Panc1 (cell line): Measurements from ENCODE around the gene SVIL. TPM values are rescaled to one million over a fixed set of nuclear protein-coding genes. Genes with fewer than 3 reads are reported as not detected.

Experiments
- ATAC-seq: fragments of 200-7000 bp; cut with Tn5 transposase; 2 replicates; pipeline ENCODE4 v1.9.1; 2020; ENCODE audit warnings: mild to moderate bottlenecking, moderate library complexity
- BruUV-seq: library from RNA; stranded (reverse); fragments of 400-500 nt; replicated peaks from 2 replicates; lab custom pipeline; 2021; lab: Mats Ljungman, UMichigan
- CTCF ChIA-PET: fragments of 300-600 bp; sonication (Branson Sonifier 250); formaldehyde crosslinking; loops from one replicate; lab custom pipeline; 2022; ENCODE audit warnings: antibody characterized with exemption; lab: Charles Lee
- POLR2A ChIA-PET: fragments of 300-600 bp; sonication (Branson Sonifier 250); formaldehyde crosslinking; loops from one replicate; lab custom pipeline; 2022; ENCODE audit warnings: antibody characterized with exemption; lab: Charles Lee
- DNase-seq: peaks from one replicate; pipeline ENCODE4 v3.0.0-alpha.2; 2010; ENCODE audit warnings: low read depth, low spot score
- H3K27ac ChIP-seq: 2 replicates; pipeline ENCODE4 v1.5.1; 2011; ENCODE audit warnings: mild to moderate bottlenecking, low read length, inconsistent platforms
- H3K27me3 ChIP-seq: fragments of 200-500 bp; sonication (Bioruptor generic); 2 replicates; pipeline ENCODE4 v1.6.0; 2014; ENCODE audit warnings: low read length, inconsistent platforms; ENCODE audit not compliant: control insufficient read depth, insufficient read depth
- H3K36me3 ChIP-seq: fragments of 200-500 bp; sonication (Bioruptor generic); 2 replicates; pipeline ENCODE4 v1.5.1; 2014; ENCODE audit warnings: inconsistent platforms, mild to moderate bottlenecking, low read length, moderate library complexity; ENCODE audit not compliant: control insufficient read depth, insufficient read depth
- H3K4me1 ChIP-seq: 2 replicates; pipeline ENCODE4 v1.5.1; 2011; ENCODE audit warnings: inconsistent platforms, mild to moderate bottlenecking, low read length, moderate library complexity; ENCODE audit not compliant: control insufficient read depth, insufficient read depth
- H3K4me3 ChIP-seq, 2 experiments: 2 replicates each; pipeline ENCODE4 v1.5.1; 2011 to 2012; ENCODE audit warnings: low read depth in 2 of 2, low read length in 2 of 2, mild to moderate bottlenecking in 2 of 2, inconsistent platforms in 1 of 2, moderate library complexity in 1 of 2
- H3K9me3 ChIP-seq: fragments of 200-500 bp; sonication (Bioruptor generic); 2 replicates; pipeline ENCODE4 v1.5.1; 2014; ENCODE audit warnings: low read depth, mild to moderate bottlenecking, inconsistent platforms, low read length, moderate library complexity; ENCODE audit not compliant: control insufficient read depth, insufficient read depth
- POLR2AphosphoS5 ChIP-seq: IDR thresholded peaks from 2 replicates; pipeline ENCODE4 v1.6.1; 2012; ENCODE audit warnings: mild to moderate bottlenecking, low read depth, low read length, moderate library complexity
- SIN3A ChIP-seq: IDR thresholded peaks from 2 replicates; pipeline ENCODE4 v1.6.1; 2012; ENCODE audit warnings: low read depth, mild to moderate bottlenecking, low read length, moderate library complexity, borderline replicate concordance; ENCODE audit not compliant: insufficient read depth
- TCF7L2 ChIP-seq: IDR thresholded peaks from 2 replicates; pipeline ENCODE4 v1.6.1; 2011; ENCODE audit warnings: mild to moderate bottlenecking, low read depth, low read length, inconsistent platforms
- in situ Hi-C: cut with HindIII; loops from 2 replicates; pipeline ENCODE4 v1.10.0; 2016; ENCODE audit warnings: low sequenced_read_pairs, low pct_unique_long_range_greater_than_20kb
- intact Hi-C: fragments of 100-400 bp; cut with micrococcal nuclease; formaldehyde crosslinking; loops from one replicate; pipeline ENCODE4 v1.10.0; 2022; ENCODE audit not compliant: unreplicated experiment
- total RNA-seq: library from RNA; stranded (reverse); gene quantifications from one replicate; pipeline ENCODE4 v1.2.1, GENCODE V29; 2021; ENCODE audit not compliant: unreplicated experiment
- TF ChIP-seq, protein P1 (sequence below), 2 experiments: IDR thresholded peaks; 2 replicates each; pipeline ENCODE4 v1.6.1; 2011 to 2012; ENCODE audit warnings: low read depth in 2 of 2, control low read depth in 1 of 2, low read length in 1 of 2, mild to moderate bottlenecking in 1 of 2, moderate library complexity in 1 of 2; ENCODE audit not compliant: insufficient read depth in 1 of 2
- TF ChIP-seq, protein P2 (sequence below): fragments of 450-650 bp; IDR thresholded peaks from 2 replicates; pipeline ENCODE4 v1.5.1; 2017; ENCODE audit warnings: mild to moderate bottlenecking

Gene SVIL
- total RNA-seq, 1 experiment from 2014 or later, result 72.8 TPM

DNA sequence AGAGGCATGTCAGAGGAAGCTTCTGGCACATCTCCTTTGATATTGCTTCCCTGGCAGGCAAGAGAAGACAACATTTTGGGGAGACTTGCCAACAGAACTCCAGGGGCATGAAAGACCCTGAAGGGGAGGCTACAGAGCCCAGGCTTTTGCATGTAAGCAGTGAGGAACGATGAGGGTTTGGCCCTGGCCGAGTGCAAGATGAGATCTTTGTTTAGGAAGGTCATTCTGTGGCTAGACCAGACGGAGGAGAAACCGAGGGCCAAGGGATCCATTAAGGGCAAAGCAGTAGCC lies 3.8 kb downstream of the SVIL start:
- Histone ChIP-seq H3K27me3 (no peaks in the 10 kb centered on the region), H3K9me3 (no peaks in the 10 kb centered on the region), H3K4me1 (peaks cover 41% of the 10 kb centered on the region), H3K27ac (no peak overlapping the region), H3K36me3 (no peaks in the 10 kb centered on the region), H3K4me3 (no peak overlapping the region)
- intact Hi-C loops, result no loop called here
- POLR2A ChIA-PET, result no interaction called here
- no TSS peak for BruUV-seq
- DNase-seq (no peak), ATAC-seq (no peak)
- in situ Hi-C loops, result no loop called here
- CTCF ChIA-PET, result no interaction called here
- TF ChIP-seq, protein P1, sequence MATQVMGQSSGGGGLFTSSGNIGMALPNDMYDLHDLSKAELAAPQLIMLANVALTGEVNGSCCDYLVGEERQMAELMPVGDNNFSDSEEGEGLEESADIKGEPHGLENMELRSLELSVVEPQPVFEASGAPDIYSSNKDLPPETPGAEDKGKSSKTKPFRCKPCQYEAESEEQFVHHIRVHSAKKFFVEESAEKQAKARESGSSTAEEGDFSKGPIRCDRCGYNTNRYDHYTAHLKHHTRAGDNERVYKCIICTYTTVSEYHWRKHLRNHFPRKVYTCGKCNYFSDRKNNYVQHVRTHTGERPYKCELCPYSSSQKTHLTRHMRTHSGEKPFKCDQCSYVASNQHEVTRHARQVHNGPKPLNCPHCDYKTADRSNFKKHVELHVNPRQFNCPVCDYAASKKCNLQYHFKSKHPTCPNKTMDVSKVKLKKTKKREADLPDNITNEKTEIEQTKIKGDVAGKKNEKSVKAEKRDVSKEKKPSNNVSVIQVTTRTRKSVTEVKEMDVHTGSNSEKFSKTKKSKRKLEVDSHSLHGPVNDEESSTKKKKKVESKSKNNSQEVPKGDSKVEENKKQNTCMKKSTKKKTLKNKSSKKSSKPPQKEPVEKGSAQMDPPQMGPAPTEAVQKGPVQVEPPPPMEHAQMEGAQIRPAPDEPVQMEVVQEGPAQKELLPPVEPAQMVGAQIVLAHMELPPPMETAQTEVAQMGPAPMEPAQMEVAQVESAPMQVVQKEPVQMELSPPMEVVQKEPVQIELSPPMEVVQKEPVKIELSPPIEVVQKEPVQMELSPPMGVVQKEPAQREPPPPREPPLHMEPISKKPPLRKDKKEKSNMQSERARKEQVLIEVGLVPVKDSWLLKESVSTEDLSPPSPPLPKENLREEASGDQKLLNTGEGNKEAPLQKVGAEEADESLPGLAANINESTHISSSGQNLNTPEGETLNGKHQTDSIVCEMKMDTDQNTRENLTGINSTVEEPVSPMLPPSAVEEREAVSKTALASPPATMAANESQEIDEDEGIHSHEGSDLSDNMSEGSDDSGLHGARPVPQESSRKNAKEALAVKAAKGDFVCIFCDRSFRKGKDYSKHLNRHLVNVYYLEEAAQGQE (IDR thresholded peaks at IDR 0.05; ENCODE audit: insufficient read depth in 1 of 2, low read depth in 2 of 2, low read length in 1 of 2), result no peak
- no peak for TF ChIP-seq POLR2AphosphoS5
- TF ChIP-seq TCF7L2, result no peak
- TF ChIP-seq, protein P2, sequence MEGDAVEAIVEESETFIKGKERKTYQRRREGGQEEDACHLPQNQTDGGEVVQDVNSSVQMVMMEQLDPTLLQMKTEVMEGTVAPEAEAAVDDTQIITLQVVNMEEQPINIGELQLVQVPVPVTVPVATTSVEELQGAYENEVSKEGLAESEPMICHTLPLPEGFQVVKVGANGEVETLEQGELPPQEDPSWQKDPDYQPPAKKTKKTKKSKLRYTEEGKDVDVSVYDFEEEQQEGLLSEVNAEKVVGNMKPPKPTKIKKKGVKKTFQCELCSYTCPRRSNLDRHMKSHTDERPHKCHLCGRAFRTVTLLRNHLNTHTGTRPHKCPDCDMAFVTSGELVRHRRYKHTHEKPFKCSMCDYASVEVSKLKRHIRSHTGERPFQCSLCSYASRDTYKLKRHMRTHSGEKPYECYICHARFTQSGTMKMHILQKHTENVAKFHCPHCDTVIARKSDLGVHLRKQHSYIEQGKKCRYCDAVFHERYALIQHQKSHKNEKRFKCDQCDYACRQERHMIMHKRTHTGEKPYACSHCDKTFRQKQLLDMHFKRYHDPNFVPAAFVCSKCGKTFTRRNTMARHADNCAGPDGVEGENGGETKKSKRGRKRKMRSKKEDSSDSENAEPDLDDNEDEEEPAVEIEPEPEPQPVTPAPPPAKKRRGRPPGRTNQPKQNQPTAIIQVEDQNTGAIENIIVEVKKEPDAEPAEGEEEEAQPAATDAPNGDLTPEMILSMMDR, result no peak
- TF ChIP-seq SIN3A, result no peak

DNA sequence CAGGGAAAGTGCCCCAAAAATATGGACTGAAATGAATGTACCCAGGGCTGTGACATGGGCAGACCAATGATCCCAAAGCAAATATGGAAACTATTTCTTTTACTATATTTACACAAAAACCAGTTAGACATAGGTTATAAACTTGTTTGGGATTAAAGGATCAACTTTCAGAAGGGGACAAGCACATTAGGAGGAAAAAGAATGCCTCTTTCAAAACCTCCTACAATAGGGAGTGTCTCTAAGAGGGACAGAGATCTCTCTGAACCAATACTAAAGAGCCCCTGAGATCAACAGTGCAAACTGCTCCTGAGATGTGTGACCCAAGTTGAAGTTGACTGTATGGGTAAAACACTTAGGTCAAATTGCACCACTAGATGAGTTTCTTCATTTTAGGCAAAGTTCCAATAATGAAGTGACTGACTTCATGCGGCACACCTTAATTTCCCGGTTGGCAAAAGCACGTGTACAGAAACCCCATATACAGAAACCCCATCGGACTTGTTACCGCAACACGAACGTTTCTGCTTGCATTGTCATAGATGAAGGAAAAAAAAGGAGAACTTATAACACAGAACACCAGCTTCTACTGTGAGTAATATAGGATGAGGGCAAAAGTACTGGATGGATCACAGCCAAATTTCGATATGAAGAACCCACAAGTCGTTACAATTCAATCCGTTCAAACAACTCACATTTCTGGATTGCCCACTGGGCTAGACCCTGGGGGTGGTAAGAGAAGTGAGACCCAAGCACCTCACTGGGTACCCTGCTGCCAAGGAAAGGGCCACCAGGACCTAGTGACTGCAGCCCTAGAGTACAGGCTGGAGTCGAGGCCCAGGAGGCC lies 4.3 kb downstream of the SVIL start:
- BruUV-seq, result no TSS peak
- DNase-seq (no peak), ATAC-seq (no peak)
- CTCF ChIA-PET, result no interaction called here
- no peak overlapping the region for H3K4me3 ChIP-seq
- POLR2A ChIA-PET, result no interaction called here
- no peak overlapping the region for H3K27ac ChIP-seq
- intact Hi-C loops (no loop called here), in situ Hi-C loops (no loop called here)
- H3K4me1 ChIP-seq, result peaks cover 35% of the 10 kb centered on the region
- H3K9me3 ChIP-seq, result no peaks in the 10 kb centered on the region
- TF ChIP-seq, protein P1 (IDR thresholded peaks at IDR 0.05; ENCODE audit: insufficient read depth in 1 of 2, low read depth in 2 of 2, low read length in 1 of 2), result no peak
- TF ChIP-seq SIN3A (no peak), POLR2AphosphoS5 (no peak), TCF7L2 (no peak)
- TF ChIP-seq, protein P2, result no peak
- H3K36me3 ChIP-seq, result no peaks in the 10 kb centered on the region
- H3K27me3 ChIP-seq, result no peaks in the 10 kb centered on the region
